ENCODE data around the gene ANKRD26.

The ANKRD26 gene

DNA sequence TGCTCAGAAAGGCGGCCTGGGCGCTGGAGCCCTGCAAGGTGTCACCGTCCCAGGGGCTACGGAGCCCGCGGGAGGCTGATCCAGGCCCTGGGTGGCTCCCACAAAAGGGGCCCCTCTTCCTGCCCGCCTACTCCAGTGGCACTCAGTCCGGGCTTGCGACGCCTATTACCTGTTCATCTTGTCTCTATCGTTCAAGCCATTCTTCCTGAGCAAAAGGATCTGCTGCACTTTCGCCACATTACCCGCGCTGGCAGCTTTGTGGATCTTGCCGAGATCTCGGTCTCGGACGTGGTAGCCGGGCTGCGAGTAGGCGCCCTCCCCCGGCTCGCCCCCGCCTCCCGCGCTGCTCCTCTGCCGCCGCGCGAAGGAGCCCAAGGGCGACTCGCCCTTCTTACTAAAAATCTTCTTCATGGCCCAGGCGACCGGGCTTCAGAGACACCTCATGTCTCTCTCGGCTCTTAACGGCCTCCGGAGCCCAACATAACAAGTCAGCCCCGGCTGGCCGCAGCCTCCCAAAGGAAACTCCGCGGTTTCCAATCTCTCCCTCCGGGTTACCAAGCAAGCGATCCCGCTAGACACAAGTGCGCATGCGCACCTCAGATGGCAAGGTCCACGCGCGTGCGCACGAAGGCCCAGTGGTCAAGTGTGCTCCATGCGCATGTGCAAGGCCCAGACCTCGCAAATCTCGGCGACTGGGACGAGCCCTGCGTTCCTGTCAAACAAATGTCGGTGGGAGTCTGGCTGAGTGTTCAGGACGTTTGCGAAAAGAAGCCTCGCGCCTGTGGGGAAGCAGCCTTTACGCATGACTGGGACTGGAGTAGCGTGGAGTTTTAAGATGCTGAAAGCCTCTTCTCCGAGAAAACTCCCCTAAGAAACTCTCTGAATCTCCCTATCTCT, at the start of gene ANKRD26:
TSS of gene ANKRD26 (minus strand) at position 579 of the 897 bp plus-strand sequence. CDS start at position 411, 168 bp downstream.
- peak; percentile 98 for DNase-seq (ENCODE audit: low read depth)
- H3K4me3 ChIP-seq (ENCODE audit: low read depth, low read length): peak within 1 kb of the TSS; percentile 79
- TF ChIP-seq, protein P1, sequence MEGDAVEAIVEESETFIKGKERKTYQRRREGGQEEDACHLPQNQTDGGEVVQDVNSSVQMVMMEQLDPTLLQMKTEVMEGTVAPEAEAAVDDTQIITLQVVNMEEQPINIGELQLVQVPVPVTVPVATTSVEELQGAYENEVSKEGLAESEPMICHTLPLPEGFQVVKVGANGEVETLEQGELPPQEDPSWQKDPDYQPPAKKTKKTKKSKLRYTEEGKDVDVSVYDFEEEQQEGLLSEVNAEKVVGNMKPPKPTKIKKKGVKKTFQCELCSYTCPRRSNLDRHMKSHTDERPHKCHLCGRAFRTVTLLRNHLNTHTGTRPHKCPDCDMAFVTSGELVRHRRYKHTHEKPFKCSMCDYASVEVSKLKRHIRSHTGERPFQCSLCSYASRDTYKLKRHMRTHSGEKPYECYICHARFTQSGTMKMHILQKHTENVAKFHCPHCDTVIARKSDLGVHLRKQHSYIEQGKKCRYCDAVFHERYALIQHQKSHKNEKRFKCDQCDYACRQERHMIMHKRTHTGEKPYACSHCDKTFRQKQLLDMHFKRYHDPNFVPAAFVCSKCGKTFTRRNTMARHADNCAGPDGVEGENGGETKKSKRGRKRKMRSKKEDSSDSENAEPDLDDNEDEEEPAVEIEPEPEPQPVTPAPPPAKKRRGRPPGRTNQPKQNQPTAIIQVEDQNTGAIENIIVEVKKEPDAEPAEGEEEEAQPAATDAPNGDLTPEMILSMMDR (conservative IDR thresholded peaks at IDR 0.05; ENCODE audit: low read depth, low read length): no peak

DNA sequence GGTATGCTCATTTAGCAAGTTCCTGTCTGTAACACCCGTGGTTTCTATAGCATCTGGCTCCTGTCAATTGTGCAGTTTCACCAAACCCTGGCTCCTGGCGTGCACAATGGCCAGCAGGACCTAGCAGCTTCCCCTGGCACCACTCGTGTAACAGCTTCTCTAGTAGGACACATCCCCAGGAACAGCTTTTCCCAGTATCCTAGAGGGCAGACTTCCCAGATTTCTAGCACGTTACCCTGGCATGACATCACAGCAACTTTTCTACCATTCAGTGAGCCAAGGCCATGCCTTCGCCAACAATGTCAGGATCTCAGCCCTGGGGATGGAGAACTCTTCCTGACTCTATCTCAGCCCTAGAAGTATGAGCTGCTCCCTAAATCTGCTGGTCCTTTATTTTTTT, 47.4 kb upstream of the ANKRD26 start:
- no peak overlapping the region for H3K4me3 ChIP-seq (ENCODE audit: low read depth, low read length)
- TF ChIP-seq, protein P1 (conservative IDR thresholded peaks at IDR 0.05; ENCODE audit: low read depth, low read length): no peak
- DNase-seq (ENCODE audit: low read depth): no peak

DNA sequence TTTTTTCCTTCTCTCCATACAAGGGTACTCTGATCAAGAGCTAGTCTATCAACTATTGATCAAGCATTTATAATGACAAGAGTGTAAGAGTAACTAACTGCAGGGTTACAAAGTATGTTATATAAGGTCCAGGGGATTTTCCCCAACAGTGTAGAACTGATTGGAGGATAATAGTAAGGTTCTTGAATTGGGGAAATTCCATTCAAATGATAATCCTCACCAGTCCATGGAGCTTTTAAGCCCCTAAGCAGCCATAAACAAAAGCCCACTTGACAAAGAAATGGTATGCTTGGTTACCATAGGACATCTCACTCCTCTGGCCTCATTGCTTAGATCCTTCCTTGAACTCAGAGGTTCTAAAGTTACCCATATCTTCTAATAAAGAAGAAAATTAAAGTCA, 45.6 kb upstream of the ANKRD26 start:
- TF ChIP-seq, protein P1 (conservative IDR thresholded peaks at IDR 0.05; ENCODE audit: low read depth, low read length): no peak
- H3K4me3 ChIP-seq (ENCODE audit: low read depth, low read length): no peak overlapping the region
- no peak for DNase-seq (ENCODE audit: low read depth)

DNA sequence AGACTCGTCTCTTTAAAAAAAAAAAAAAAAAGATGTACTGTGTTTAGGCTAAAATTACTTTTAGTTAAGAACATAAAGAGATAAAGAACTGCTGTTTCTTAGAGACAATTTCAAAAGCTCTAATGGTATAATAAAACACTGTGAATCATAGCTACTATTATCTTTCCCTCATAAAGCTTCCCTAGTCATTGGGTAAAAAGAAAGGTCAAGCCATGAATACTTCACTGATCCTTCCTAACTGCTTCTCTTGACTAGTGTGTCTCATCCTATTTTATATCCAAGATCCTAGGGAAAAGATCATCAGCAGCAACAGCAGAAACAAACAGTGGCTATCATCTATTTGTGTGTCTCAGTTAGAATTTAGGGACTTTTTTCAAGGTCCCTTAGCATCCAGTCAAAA, 43.4 kb upstream of the ANKRD26 start:
- no peak overlapping the region for H3K4me3 ChIP-seq (ENCODE audit: low read depth, low read length)
- DNase-seq (ENCODE audit: low read depth): no peak
- TF ChIP-seq, protein P1 (conservative IDR thresholded peaks at IDR 0.05; ENCODE audit: low read depth, low read length): no peak

DNA sequence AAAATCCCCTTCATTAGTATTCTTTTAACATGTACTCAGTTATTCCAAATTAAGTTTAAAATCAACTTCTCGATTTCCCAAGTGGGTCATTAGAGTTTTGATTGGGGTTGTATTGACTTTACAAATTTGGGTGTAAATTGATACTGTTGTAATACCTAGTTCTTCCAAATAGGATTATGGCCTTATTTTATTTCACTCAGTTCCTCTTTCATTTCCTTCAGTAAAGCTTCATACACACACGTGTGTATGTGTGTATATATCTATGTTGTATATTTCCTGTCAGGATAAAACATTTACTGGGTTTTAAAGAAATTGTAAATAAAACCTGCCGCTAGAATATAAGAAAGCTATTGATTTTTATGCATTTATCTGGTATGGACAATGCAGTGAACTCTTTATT, 38.0 kb upstream of the ANKRD26 start:
- H3K4me3 ChIP-seq (ENCODE audit: low read depth, low read length): no peak overlapping the region
- TF ChIP-seq, protein P1 (conservative IDR thresholded peaks at IDR 0.05; ENCODE audit: low read depth, low read length): no peak
- no peak for DNase-seq (ENCODE audit: low read depth)

DNA sequence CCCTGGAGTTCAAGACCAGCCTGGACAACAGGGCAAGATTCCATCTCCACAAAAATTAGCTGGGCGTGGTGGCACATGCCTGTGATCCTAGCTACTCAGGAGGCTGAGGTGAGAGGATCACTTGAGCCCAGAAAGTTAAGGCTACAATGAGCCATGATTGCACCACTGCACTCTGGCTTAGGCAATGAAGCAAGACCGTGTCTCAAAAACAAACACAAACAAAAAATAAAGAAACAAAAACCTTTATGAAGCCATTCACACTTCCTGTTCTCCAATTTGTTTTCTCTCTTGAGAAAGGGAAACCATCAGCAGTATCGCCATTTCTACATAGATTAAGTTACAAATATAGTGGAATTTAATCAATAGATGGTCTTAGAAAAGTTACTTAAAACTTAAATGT, 34.1 kb upstream of the ANKRD26 start:
- TF ChIP-seq, protein P1 (conservative IDR thresholded peaks at IDR 0.05; ENCODE audit: low read depth, low read length): no peak
- DNase-seq (ENCODE audit: low read depth): no peak
- no peak overlapping the region for H3K4me3 ChIP-seq (ENCODE audit: low read depth, low read length)

DNA sequence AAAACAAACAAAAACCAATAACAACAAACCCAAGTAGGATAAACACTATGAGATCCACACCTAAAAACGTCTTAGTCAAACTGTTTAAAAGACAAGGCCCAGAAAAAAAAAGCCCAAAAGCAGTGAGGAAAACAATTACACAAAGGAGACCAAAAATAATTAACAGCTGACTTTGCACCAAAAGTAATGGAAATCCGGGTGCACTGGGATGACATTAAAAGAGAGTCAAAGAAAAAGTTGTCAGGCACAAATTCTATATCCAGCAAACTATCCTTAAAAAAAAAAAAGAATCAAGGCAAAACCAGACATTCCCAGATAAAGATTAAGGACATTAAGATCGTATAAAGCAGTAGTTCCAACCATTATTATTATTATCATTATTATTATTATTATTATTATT, 7.9 kb upstream of the ANKRD26 start:
- TF ChIP-seq, protein P1 (conservative IDR thresholded peaks at IDR 0.05; ENCODE audit: low read depth, low read length): no peak
- DNase-seq (ENCODE audit: low read depth): no peak

More for the DNA sequence above, 7.9 kb upstream of the ANKRD26 start:
- no peak overlapping the region for H3K4me3 ChIP-seq (ENCODE audit: low read depth, low read length)
